SK-N-SH (cell line): ENCODE data around the gene PTPN9. TPM values are rescaled to one million over a fixed set of nuclear protein-coding genes. Genes with fewer than 3 reads are reported as not detected.
"Not testable (repeated sequence)": the region's sequence is repeated elsewhere in the genome, so short reads cannot be mapped to it uniquely, and the experiment has no call there.

ENCODE experiments used
- CTCF ChIA-PET: fragments of 300-600, 350-600 bp; formaldehyde crosslinking; extraction: SDS; loops from one replicate; lab custom pipeline; 2021; lab: Yijun Ruan, JAX
- POLR2A ChIA-PET: fragments of 350-600 bp; sonication (Branson Sonifier 250); formaldehyde crosslinking; extraction: SDS; loops from one replicate; lab custom pipeline; 2020; ENCODE audit warnings: antibody characterized with exemption, inconsistent platforms; lab: Yijun Ruan, JAX
- DNase-seq: peaks from one replicate; pipeline ENCODE4 v3.0.0; 2012
- H2AFZ ChIP-seq: fragments of 200-600 bp; sonication (generic); 2 replicates; pipeline ENCODE4 v1.8.1; 2016; ENCODE audit warnings: antibody characterized with exemption, mild to moderate bottlenecking, low read depth
- H3F3A ChIP-seq: fragments of 200-600 bp; sonication (generic); replicated peaks from 2 replicates; pipeline ENCODE3; 2016; ENCODE audit warnings: antibody characterized with exemption, mild to moderate bottlenecking; ENCODE audit not compliant: insufficient read depth
- H3K27ac ChIP-seq, 2 experiments: fragments of 200-500 bp in 1 of 2; fragments of 200-600 bp in 1 of 2; sonication (Bioruptor generic) in 1 of 2; sonication (generic), shearing (Covaris generic) in 1 of 2; 2 replicates each; pipeline versions ENCODE4 v1.5.1 to v1.6.1; 2014 to 2016; ENCODE audit warnings: low read depth in 2 of 2, inconsistent platforms in 1 of 2, low read length in 1 of 2, mild to moderate bottlenecking in 1 of 2, mixed read lengths in 1 of 2
- H3K27me3 ChIP-seq: fragments of 200-600 bp; sonication (generic), shearing (Covaris generic); 2 replicates; pipeline ENCODE4 v1.6.1; 2016; ENCODE audit warnings: mixed run types; ENCODE audit not compliant: insufficient read depth
- H3K36me3 ChIP-seq, 2 experiments: fragments of 200-500 bp in 1 of 2; fragments of 200-600 bp in 1 of 2; sonication (Bioruptor generic) in 1 of 2; sonication (generic) in 1 of 2; replicated peaks in 1 of 2; 2 replicates each; pipeline versions ENCODE3 to v1.5.1; 2014 to 2016; ENCODE audit warnings: low read length in 1 of 2, mild to moderate bottlenecking in 1 of 2; ENCODE audit not compliant: insufficient read depth in 2 of 2, control insufficient read depth in 1 of 2
- H3K4me1 ChIP-seq, 2 experiments: fragments of 200-500 bp in 1 of 2; fragments of 200-600 bp in 1 of 2; sonication (Bioruptor generic) in 1 of 2; sonication (generic), shearing (Covaris generic) in 1 of 2; 2 replicates each; pipeline versions ENCODE4 v1.5.1 to v1.6.1; 2014 to 2016; ENCODE audit warnings: low read depth in 1 of 2, low read length in 1 of 2, mixed run types in 1 of 2; ENCODE audit not compliant: insufficient read depth in 2 of 2, control insufficient read depth in 1 of 2
- H3K4me2 ChIP-seq: fragments of 200-600 bp; sonication (generic), shearing (Covaris generic); 2 replicates; pipeline ENCODE4 v1.6.1; 2017; ENCODE audit warnings: mixed run types
- H3K4me3 ChIP-seq, 2 experiments: fragments of 200-500 bp in 1 of 2; fragments of 200-600 bp in 1 of 2; sonication (Bioruptor generic) in 1 of 2; sonication (generic), shearing (Covaris generic) in 1 of 2; 2 replicates each; pipeline versions ENCODE4 v1.5.1 to v1.8.1; 2014 to 2016; ENCODE audit warnings: low read depth in 2 of 2, inconsistent platforms in 1 of 2, low read length in 1 of 2, mild to moderate bottlenecking in 1 of 2, mixed read lengths in 1 of 2, moderate library complexity in 1 of 2
- H3K79me2 ChIP-seq: fragments of 200-600 bp; sonication (generic); 2 replicates; pipeline ENCODE4 v1.8.1; 2017; ENCODE audit warnings: mild to moderate bottlenecking; ENCODE audit not compliant: insufficient read depth
- H3K9ac ChIP-seq: fragments of 200-600 bp; sonication (generic); 2 replicates; pipeline ENCODE4 v1.6.1; 2017; ENCODE audit warnings: mixed run types
- H3K9me2 ChIP-seq: fragments of 200-600 bp; sonication (generic); 2 replicates; pipeline ENCODE4 v1.6.1; 2017; ENCODE audit warnings: mixed run types
- H3K9me3 ChIP-seq: fragments of 200-600 bp; sonication (generic); 2 replicates; pipeline ENCODE4 v1.6.1; 2017; ENCODE audit warnings: mixed run types, mild to moderate bottlenecking, moderate library complexity
- H4K20me1 ChIP-seq: fragments of 200-600 bp; sonication (generic); 2 replicates; pipeline ENCODE4 v1.6.1; 2017; ENCODE audit warnings: mild to moderate bottlenecking, mixed run types; ENCODE audit not compliant: insufficient read depth
- CTCF ChIP-seq: fragments of 200-600 bp; sonication (generic); IDR thresholded peaks from 2 replicates; pipeline ENCODE4 v1.6.1; 2017; ENCODE audit warnings: antibody characterized with exemption, mild to moderate bottlenecking, moderate library complexity
- FOXJ3 ChIP-seq: sonication (generic); formaldehyde crosslinking; IDR thresholded peaks from 2 replicates; pipeline ENCODE4 v1.5.1; 2020; ENCODE audit warnings: mild to moderate bottlenecking, missing genetic modification reagents
- GABPA ChIP-seq: IDR thresholded peaks from 2 replicates; pipeline ENCODE4 v1.4.0; 2012; ENCODE audit warnings: low read depth, mild to moderate bottlenecking
- GATA2 ChIP-seq: sonication (generic); formaldehyde crosslinking; IDR thresholded peaks from 2 replicates; pipeline ENCODE4 v1.5.0; 2020; ENCODE audit warnings: mild to moderate bottlenecking, missing genetic modification reagents
- MAX ChIP-seq: IDR thresholded peaks from 2 replicates; pipeline ENCODE4 v1.4.0; 2012; ENCODE audit warnings: low read depth
- NFIC ChIP-seq: IDR thresholded peaks from 2 replicates; pipeline ENCODE4 v1.4.0; 2012; ENCODE audit warnings: borderline replicate concordance
- POLR2AphosphoS5 ChIP-seq: IDR thresholded peaks from 2 replicates; pipeline ENCODE4 v1.6.1; 2012; ENCODE audit warnings: low read depth, low read length
- YY1 ChIP-seq: IDR thresholded peaks from 2 replicates; pipeline ENCODE4 v1.4.0; 2012; ENCODE audit warnings: low read depth, mild to moderate bottlenecking
- WGBS: methylation state at CpG from one replicate; pipeline ENCODE4 v1.1.6; 2017; ENCODE audit warnings: low lambda C conversion rate; 5-methylcytosine and 5-hydroxymethylcytosine counted together
- polyA plus RNA-seq, 3 experiments: library from polyadenylated mRNA; depleted of rRNA; stranded (reverse); fragments of >200 nt; gene quantifications; 2 replicates each; pipeline ENCODE4 v1.2.3, GENCODE V29; 2012
- TF ChIP-seq, protein P1 (sequence below): IDR thresholded peaks from 2 replicates; pipeline ENCODE4; 2012

PTPN9 gene
- polyA plus RNA-seq, 1 of the 3 experiments (the other 2 are of a cell fraction) = 25.9 TPM

DNA sequence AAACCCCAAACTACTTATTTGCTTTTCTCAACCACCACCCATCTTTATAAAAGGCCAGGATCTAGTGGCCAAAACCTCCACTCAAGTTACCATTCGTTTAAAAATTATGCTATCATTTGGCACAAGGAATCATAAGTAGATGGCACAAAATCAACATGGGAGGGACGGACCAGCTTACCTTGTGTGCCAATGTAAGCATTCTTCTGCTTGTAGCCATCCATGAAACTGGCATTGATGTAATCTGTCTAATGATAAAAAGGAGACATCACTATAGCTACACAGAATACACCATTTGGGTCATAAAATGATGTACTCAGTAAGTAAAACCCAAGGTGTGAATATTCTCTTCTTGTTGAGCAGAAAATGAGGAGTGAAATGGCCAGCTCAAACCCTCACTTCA, 99.4 kb downstream of the PTPN9 start:
- TF ChIP-seq FOXJ3 (CRISPR knock-in tag) (no peak), POLR2AphosphoS5 (no peak), NFIC (no peak), CTCF (no peak), YY1 (no peak), GATA2 (CRISPR knock-in tag) (no peak), MAX (no peak), GABPA (no peak)
- TF ChIP-seq, protein P1, sequence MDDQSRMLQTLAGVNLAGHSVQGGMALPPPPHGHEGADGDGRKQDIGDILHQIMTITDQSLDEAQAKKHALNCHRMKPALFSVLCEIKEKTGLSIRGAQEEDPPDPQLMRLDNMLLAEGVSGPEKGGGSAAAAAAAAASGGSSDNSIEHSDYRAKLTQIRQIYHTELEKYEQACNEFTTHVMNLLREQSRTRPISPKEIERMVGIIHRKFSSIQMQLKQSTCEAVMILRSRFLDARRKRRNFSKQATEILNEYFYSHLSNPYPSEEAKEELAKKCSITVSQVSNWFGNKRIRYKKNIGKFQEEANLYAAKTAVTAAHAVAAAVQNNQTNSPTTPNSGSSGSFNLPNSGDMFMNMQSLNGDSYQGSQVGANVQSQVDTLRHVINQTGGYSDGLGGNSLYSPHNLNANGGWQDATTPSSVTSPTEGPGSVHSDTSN = no peak
- Histone ChIP-seq H3K36me3 (peaks cover 18 to 44% of the 10 kb centered on the region in 2 experiments), H3K27ac (no peak overlapping the region), H3K9me3 (no peaks in the 10 kb centered on the region), H3K4me1 (no peaks in the 10 kb centered on the region), H3K9ac (no peak overlapping the region), H3K4me2 (no peak overlapping the region), H3F3A (peaks cover 9% of the 10 kb centered on the region), H3K4me3 (no peak overlapping the region), H3K79me2 (peaks cover 3% of the 10 kb centered on the region; the same call in 1 of the 2 replicates), H3K27me3 (no peaks in the 10 kb centered on the region), H3K9me2 (no peaks in the 10 kb centered on the region), H4K20me1 (no peaks in the 10 kb centered on the region), H2AFZ (no peak overlapping the region)
- DNase-seq = no peak
- WGBS = 97% methylated on average over 2 of the region's 2 CpGs
- CTCF ChIA-PET = no interaction called here
- POLR2A ChIA-PET = no interaction called here

- H3K9me3 ChIP-seq, H3K9me2 ChIP-seq, H3K9ac ChIP-seq, H3K79me2 ChIP-seq, H3K27me3 ChIP-seq, H3K4me2 ChIP-seq, H2AFZ ChIP-seq, H3K4me3 ChIP-seq, DNase-seq, H3F3A ChIP-seq, POLR2A ChIA-PET, H3K4me1 ChIP-seq, CTCF ChIA-PET, H3K27ac ChIP-seq, H4K20me1 ChIP-seq: not testable (repeated sequence)
- peaks cover 11 to 37% of the 10 kb centered on the region in 2 experiments for H3K36me3 ChIP-seq
- WGBS = 97% methylated on average over 5 of the region's 5 CpGs
Observed at GRCh38 chr15:75477094-75477493, 102.0 kb downstream of the PTPN9 start.
